ENCODE results near the gene CRISPLD2. TPM values are rescaled to one million over a fixed set of nuclear protein-coding genes. Genes with fewer than 3 reads are reported as not detected.

The CRISPLD2 gene
- total RNA-seq, 2 donors from 2014 or later: 58.4 to 76.4 TPM

DNA sequence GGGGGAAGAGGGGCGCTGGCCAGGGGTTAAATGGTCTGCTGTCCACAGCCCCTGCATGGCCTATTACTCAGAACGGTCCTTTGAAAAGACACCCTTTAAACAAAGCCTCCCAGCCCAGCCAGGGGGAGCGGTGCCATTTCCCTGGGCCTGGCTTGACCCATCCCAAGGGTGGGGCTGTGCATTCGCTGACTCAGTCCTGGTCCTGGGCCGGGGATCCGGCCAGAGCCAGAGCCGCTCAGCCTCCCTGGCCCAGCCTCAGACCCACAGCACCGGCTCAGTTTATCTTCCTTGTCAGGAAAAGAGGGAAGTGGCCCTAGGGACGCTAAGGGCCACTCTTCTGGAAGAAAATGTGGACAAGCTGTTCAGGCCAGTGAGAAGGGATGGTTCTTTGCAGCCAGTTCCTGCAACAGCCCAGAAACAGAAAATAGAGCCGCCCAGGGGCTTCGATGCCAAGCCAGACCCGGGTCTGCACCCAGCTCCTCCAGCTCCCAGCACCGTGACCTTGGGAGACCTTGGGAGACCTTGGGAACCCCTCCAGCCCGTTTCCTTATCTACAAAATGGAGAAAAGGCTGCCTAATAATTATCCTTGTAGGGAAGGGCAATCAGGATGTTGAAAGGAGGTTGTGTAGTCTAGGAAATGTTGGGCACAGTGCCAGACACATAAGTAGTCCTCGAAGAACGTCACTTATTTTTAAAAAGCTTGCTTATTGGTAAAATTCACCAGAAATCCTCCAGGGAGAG, 109.1 kb downstream of the CRISPLD2 start:
- H3K27ac ChIP-seq: peak overlapping the region; percentile 73 to 80
- H3K36me3 ChIP-seq: no peaks in the 10 kb centered on the region
- no peaks in the 10 kb centered on the region for H3K9me3 ChIP-seq
- H3K4me3 ChIP-seq: no peak overlapping the region
- DNase-seq (ENCODE audit: low spot score): peak; percentile 92
- H3K4me1 ChIP-seq: peaks cover 0 to 64% of the 10 kb centered on the region in 2 donors
- TF ChIP-seq, protein P1, sequence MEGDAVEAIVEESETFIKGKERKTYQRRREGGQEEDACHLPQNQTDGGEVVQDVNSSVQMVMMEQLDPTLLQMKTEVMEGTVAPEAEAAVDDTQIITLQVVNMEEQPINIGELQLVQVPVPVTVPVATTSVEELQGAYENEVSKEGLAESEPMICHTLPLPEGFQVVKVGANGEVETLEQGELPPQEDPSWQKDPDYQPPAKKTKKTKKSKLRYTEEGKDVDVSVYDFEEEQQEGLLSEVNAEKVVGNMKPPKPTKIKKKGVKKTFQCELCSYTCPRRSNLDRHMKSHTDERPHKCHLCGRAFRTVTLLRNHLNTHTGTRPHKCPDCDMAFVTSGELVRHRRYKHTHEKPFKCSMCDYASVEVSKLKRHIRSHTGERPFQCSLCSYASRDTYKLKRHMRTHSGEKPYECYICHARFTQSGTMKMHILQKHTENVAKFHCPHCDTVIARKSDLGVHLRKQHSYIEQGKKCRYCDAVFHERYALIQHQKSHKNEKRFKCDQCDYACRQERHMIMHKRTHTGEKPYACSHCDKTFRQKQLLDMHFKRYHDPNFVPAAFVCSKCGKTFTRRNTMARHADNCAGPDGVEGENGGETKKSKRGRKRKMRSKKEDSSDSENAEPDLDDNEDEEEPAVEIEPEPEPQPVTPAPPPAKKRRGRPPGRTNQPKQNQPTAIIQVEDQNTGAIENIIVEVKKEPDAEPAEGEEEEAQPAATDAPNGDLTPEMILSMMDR (IDR thresholded peaks at IDR 0.05): no peak
- no peaks in the 10 kb centered on the region for H3K27me3 ChIP-seq

DNA sequence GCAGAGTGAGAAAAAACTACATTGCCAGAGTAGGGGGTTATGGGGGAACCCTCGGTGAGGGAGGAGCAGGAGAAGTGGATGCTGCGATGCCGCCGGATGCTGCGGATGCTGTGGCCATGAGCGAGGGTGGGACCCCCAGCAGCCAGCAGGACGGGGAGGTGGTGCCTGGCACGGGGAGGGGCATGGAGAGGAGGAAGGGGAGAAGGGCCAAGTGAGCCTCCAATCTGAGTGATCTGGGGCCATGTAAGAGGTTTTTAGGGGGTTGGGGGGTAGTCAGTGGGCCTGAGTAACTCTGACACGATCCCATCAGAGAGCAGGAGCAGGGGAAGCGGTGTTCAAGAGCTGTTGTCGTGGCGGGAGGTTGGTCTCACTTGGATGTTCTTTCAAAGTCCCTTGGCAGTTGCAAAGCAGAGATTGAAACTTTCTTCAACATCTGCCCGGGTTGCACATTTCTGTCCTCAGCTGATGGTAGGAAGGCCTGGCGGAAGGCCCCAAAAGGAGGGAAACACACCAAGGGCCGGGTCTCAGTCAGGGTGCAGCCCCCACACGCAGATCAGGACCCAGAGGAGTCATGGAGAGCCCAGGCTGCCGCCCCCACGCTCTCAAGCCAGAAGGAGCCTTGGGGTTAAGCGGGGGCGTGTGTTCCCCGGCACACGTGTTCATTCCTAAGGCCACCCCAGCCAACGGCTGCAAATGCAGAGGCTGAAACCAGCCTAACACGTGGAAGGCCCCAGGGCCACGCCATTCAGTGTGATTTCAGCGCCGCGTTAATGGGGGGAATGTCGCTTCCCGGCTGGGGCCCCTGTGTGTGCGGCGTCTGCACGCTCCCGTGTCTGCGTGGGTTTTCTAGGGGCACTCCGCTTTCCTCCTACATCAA, 109.9 kb downstream of the CRISPLD2 start:
- H3K27me3 ChIP-seq: no peaks in the 10 kb centered on the region
- H3K4me1 ChIP-seq: peaks cover 0 to 62% of the 10 kb centered on the region in 2 donors
- no peaks in the 10 kb centered on the region for H3K9me3 ChIP-seq
- H3K36me3 ChIP-seq: no peaks in the 10 kb centered on the region
- no peak overlapping the region for H3K4me3 ChIP-seq
- peak overlapping the region; percentile 73 to 80 for H3K27ac ChIP-seq
- DNase-seq (ENCODE audit: low spot score): no peak
- TF ChIP-seq, protein P1 (IDR thresholded peaks at IDR 0.05): no peak

DNA sequence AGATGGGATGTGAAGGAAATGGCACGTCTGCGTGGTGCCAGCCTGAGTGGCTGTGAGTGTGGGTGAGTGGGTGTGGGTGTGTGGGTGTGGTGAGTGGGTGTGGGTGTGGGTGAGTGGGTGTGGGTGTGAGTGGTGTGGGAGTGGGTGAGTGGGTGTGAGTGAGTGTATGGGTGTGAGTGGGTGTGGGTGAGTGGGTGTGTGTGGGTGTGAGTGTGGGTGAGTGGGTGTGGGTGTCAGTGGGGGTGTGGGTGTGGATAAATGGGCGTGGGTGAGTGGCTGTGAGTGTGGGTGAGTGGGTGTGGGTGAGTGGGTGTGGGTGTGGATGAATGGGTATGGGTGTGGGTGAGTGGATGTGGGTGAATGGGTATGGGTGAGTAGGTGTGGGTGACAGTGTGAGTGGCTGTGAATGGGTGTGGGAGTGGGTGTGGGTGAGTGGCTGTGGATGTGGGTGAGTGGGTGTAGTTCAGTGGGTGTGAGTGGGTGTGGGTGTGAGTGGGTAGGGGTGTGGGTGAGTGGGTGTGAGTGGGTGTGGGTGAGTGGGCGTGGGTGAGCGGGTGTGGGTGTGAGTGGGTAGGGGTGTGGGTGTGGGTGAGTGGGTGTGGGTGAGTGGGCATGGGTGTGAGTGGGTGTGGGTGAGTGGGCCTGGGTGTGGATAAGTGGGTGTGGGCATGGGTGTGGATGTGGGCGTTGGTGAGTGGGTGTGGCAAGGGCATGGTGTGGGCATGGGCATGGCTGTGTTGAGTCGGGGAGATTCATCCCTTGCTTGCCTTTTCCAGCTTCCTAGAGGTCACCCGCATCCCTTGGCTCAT, 110.7 kb downstream of the CRISPLD2 start:
- no peak for DNase-seq (ENCODE audit: low spot score)
- Histone ChIP-seq H3K27ac (peak overlapping the region; percentile 73 to 80), H3K27me3 (no peaks in the 10 kb centered on the region)

DNA sequence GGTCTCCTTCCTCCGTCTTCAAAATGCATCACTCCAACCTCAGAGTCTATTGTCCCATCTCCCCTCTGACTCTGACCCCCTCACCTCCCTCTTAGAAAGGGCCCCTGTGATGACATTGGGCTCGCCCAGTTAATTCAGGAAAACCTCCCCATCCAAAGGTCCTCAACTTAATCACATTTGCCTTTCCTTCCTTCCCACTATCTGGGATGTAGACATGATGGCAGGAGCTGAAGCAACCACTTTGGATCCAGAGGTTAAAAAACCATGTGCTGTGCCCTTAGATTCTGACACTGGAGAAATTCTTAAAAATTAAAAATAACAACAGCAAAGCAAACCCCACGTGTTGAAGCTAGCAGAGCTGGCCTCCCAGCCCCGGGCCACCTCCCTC, 111.3 kb downstream of the CRISPLD2 start:
- no peak for DNase-seq (ENCODE audit: low spot score)
- Histone ChIP-seq H3K27ac (peak overlapping the region in 1 of 2 donors; percentile 6), H3K4me3 (no peak overlapping the region), H3K9me3 (no peaks in the 10 kb centered on the region), H3K36me3 (no peaks in the 10 kb centered on the region), H3K4me1 (peaks cover 0 to 54% of the 10 kb centered on the region in 2 donors), H3K27me3 (no peaks in the 10 kb centered on the region)
- TF ChIP-seq, protein P1 (IDR thresholded peaks at IDR 0.05): no peak

More for the DNA sequence above, 110.7 kb downstream of the CRISPLD2 start:
- Histone ChIP-seq H3K4me1 (peaks cover 0 to 54% of the 10 kb centered on the region in 2 donors), H3K9me3 (no peaks in the 10 kb centered on the region), H3K4me3 (no peak overlapping the region), H3K36me3 (no peaks in the 10 kb centered on the region)
- TF ChIP-seq, protein P1 (IDR thresholded peaks at IDR 0.05): no peak

DNA sequence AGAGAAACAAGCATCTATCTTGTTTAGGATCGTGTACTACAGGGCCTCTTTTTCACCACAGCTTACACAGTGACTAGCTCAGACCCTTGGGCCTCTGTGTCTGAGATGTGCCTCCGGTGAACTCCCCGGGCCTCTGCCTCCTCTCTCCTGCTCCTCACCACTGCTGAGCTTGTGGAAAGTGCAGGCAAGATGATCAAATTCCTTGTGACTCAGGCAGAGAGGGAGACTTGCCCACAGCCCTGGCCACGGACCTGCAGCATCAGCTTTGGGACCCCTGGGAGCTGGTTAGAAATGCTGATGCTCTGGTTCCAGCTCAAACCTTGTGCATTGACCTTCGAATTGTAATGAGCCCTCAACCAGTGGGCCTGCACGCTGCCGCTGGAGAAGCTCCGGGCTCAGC, 111.7 kb downstream of the CRISPLD2 start:
- Histone ChIP-seq H3K36me3 (no peaks in the 10 kb centered on the region), H3K4me3 (no peak overlapping the region), H3K27me3 (no peaks in the 10 kb centered on the region), H3K27ac (peak overlapping the region in 1 of 2 donors; percentile 6), H3K4me1 (peaks cover 0 to 54% of the 10 kb centered on the region in 2 donors), H3K9me3 (no peaks in the 10 kb centered on the region)
- DNase-seq (ENCODE audit: low spot score): no peak
- TF ChIP-seq, protein P1 (IDR thresholded peaks at IDR 0.05): no peak
